GM21528 (cell line): ENCODE results near the gene NOCT.
"Not testable (repeated sequence)": the region's sequence is repeated elsewhere in the genome, so short reads cannot be mapped to it uniquely, and the experiment has no call there.

ENCODE experiments used
- ATAC-seq: cut with Tn5 transposase; IDR thresholded peaks from one replicate; pipeline ENCODE4 v1.9.1; 2021; ENCODE audit warnings: mild to moderate bottlenecking, moderate library complexity; ENCODE audit not compliant: unreplicated experiment, low FRiP score

The NOCT gene

DNA sequence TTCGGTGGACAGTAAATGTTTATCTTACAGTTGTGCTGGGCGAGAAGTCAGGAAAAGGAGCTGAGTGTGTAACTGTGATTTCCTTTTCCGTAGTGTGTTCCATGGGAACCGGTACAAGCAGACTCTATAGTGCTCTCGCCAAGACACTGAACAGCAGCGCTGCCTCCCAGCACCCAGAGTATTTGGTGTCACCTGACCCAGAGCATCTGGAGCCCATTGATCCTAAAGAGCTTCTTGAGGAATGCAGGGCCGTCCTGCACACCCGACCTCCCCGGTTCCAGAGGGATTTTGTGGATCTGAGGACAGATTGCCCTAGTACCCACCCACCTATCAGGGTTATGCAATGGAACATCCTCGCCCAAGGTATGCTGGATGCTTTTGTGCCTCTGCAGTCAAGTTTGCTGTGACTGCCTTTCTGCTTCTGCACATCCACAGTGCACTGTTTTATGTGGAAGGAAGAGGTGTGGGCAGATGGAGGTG lies 27.4 kb downstream of the NOCT start:
- ATAC-seq, result no peak

DNA sequence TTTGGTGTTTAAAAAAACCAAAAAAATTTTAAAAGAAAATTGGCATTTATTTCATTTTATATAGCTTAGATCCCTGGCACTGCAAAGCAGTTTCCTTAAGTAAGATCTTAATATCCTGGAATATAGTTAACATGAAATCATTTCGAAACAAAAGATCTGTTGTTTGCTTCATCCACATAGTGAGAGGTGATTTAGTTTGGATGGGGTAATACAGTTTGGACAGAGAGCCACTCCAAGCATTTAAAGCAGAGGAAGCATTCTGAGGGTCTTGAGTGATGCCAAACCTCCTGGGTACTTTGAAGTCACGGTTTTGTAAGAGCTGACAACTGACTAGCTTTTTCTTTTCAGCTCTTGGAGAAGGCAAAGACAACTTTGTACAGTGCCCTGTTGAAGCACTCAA lies 28.7 kb downstream of the NOCT start:
- ATAC-seq, result no peak

DNA sequence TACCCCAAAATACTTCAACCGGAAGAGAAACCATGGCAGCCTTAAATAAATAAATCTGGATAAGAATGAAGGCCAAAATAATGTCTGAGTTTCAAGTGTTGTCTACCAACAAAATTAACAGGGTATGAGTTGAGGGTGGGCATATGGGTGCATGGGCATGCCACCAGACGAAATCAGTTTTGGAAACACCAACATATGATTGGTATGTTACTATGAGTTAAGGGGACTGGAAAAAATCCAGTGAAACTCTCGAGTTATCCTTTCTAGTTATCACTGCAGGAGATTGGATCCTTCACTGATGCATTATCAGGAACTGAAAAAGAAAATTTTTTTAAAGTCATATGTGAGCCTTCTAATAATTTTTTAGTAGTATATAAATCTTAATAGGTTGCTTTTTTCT lies 32.4 kb downstream of the NOCT start:
- ATAC-seq, result no peak

DNA sequence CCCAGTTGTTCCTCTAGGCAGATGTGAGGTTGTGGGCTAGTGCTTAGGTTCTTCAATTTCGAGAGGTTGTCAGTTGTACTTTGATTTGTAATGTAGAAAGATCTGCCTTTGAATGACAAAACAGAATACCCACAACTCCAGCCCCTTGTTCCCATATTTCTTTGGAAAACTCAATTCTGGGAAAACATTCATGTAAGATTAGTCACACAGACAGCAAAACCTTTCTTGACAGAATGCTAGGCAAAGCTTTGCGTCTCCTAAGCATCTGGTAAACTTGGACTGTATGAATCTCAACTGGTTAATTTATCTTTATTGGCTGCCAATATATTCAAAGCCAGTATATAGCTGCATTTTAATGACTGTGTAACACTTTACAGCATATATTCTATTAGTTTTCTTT lies 34.9 kb downstream of the NOCT start:
- no peak for ATAC-seq

DNA sequence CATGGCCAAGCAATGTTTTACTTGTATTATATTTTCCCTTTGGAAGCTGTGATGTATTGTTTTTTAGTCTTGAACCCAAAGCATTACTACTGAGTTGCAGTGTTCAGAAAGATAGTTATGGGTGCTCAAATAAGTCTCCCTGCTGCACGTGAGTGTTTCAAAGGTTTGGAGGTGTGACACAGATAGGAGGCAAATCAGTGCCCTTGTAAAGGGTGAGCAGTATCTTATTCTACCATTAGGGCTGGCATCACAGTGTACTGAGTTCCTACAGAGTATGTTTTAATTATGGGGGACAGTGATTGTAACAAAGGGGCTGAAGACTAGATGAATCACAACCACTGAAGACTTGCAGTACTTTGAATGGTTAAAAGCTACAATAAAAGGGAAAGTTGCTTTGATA lies 38.3 kb downstream of the NOCT start:
- no peak for ATAC-seq

DNA sequence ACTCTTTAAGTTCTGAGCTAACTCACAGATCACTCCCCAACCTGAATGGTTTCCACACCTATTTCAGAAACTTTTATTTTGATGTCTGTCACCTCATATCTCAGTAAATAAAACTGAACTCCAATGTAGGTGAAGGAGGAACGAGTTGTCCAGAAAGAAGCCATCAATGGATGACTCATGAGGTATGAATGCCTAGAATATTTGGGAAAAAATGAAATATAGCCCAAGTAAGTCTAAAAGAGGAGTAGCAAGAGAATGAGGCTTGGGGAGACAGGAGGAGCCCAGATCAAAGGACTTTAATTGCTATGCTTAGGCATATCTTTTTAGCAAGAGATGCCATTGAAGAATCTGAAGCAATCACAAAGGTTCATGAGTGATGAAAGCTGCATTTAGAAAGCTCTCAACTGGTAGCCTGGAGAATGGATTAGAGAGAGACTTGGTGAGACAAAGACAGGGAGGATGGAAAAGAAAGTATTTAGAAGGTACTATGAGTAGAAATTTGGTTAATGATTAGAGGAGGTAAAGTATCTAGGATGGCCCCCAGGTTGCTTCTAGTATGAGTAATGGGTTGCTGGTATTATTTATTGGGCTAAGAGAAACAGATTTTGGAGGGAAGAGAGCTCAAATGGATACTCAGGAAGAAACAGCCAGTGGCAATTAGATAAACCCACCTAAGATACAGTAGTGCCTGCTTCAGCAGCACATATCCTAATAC lies 39.4 kb downstream of the NOCT start:
- no peak for ATAC-seq

DNA sequence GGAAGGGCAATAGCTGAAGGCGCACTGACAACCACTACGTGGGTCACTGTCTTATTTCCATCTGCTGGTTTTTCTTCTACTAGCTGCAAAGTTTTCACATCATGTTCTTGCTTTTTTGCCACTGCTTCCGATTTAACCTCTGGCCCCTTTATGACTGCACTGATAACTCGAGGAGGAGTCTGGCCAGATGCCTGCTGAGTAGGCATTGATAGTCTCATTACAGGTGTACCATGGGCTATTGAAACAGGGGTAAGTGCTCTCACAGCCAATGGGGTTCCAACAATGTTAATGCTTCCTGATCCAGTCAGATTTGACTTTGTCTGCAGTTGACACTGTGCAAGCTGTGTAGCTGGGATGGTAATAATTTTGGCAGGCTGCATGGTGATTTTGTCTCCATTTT lies 43.4 kb downstream of the NOCT start:
- not testable (repeated sequence) for ATAC-seq

DNA sequence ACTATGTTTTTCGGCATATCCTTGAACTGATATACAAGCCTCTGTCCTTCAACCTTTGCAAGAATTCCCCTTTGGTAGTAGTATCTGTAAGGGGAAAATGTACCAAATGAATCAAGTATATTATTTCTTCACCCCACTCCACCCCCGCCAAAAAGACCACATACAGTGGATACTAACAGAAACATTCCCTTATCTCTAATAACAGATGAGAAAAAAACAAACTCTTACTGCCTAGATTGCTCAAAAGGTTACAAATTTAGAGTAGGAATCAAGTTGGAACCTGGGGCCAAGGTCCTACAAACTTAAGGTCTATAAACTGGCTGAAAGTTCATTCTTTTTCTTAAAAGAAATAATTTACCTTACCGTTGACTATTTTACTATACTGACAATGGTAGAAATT lies 45.0 kb downstream of the NOCT start:
- no peak for ATAC-seq

DNA sequence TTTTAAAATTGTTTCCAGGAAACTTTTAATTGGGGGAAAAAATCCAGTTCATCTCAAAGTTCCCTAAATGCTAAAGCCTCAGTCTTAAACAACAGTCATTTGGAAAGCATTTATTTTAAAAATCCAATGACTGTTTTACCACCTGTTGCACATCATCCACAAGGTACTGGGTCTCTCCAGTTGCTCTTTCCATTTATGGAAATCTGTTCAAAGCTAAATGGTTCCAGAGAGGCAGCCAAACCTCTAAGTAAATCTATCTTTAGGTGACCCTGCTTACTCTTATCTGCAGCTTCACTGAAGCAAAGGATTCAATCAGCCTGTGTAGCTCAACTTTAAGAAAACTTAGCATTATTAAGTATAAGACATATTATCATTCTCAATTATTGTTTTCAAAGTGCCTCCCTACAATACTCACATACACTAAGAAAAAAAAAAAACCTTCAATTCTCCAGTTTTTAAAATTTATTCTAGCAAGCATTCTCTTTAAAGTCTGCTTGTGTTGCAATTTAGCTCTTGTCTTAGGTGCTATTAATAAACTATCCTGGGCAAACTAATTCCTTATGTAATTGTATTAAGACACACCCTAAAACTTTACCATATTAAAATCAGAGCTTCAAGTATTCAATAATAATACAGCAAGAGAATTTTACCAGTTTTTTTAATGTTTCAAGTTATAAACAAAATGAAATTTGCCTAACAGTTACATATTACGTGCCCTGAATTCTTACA lies 60.6 kb downstream of the NOCT start:
- no peak for ATAC-seq

DNA sequence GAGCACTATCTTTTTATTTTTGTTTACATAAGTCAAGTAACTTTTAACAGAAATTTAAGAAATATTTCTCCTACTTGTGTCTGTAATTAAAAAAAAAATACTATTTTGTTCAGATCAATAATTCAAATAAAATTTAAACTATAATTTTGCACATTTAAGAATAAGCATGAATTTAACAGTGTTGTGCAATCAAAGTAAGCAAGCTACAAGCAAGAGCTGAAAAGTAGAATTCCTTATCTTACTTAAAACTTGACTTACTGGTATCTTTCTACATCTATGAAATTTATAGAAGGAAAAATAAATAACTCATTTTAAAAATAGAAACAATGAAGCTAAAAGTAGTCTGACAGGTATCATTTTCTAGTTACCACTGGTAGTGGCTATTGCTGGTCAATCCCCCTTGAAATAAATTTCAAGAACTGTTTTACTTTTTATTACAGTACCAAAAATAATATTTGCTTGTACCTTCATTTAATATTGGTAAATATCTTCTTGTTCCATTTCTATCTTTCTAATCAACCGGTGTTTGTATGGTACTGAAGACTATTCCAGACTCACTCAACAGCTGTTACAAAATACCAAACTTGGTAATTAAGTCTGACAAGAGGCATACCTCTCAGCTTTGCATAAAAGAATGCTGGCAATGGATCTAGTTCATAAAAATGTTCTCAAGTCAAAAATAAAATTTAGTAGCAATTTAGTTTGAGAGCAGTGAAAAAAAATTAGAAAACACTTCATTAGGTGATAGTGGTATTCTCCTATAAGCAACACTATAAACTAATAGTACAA lies 62.2 kb downstream of the NOCT start:
- no peak for ATAC-seq

DNA sequence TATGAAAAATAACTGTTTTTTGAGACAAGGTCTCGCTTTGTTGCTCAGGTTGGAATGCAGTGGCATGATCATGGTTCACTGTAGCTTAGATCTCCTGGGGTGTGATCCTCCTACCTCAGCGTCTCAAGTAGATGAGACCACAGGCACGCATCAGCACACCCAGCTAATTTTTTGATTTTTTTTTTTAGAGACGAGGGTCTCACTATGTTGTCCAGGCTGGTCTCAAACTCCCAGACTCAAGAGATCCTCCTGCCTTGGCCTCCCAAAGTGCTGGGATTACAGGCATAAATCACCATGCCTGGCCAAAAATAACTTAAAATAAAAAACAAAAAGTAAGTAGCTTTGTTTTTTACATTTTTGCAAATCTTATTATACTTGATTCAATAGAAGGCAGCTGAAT lies 63.3 kb downstream of the NOCT start:
- ATAC-seq, result no peak

DNA sequence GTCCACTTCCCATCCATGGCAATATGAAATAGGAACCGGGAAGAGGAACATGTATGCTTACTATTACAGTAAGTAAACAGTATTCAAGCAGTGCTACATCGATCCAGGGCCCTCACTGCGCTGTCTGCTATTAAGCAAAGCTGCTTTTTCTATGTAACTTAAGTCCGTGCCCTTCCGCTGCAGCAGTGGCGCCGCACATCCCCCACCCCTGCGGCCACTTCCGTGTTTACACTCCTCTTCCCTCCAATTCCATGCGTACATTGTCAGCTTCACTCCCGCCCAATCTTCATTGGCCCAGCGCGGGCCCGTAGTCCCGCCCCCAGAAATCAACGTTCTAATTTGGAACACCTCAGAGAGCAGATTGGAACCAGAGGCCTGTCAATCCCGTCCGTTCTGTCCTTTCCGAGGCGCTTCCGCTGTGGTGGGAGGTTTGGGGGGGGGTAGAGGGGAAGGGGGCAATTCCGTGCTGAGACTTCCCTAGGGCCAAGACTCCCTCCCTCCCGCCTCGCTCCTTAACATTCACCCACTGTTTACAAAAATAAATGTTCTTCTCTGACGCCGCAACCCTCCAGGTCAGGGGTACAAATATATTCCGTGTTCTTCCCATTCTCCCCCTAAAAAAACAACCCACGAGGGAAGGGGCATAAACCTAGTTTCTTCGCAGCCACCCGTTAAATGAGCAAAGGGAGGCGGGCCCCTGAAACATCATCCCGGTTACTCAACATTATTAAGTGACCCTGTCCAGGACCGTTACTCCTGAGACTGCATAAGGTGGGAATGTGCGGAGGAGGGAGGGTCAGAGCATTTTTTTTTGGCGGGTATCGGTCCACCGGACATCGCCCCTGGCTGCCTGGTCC lies 67.4 kb downstream of the NOCT start:
- peak; percentile 86 for ATAC-seq

DNA sequence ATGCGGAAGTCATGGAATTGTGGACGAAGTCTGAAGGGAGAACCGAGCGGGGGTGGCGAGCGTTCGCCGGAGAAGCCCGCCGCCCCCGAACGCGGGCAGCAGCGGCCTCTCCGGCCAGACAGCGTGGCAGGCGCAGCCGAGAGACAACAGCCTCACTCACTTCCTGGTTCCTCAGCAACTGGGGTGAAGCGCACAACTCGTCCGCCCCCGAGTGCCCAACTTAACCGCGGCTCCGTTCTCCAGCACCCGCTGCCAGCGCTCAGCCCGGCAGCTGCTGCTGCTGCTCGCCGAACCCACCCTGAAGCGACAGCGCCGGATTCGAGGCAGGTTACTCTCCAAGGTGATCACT lies 68.0 kb downstream of the NOCT start:
- peak; percentile 36 for ATAC-seq

DNA sequence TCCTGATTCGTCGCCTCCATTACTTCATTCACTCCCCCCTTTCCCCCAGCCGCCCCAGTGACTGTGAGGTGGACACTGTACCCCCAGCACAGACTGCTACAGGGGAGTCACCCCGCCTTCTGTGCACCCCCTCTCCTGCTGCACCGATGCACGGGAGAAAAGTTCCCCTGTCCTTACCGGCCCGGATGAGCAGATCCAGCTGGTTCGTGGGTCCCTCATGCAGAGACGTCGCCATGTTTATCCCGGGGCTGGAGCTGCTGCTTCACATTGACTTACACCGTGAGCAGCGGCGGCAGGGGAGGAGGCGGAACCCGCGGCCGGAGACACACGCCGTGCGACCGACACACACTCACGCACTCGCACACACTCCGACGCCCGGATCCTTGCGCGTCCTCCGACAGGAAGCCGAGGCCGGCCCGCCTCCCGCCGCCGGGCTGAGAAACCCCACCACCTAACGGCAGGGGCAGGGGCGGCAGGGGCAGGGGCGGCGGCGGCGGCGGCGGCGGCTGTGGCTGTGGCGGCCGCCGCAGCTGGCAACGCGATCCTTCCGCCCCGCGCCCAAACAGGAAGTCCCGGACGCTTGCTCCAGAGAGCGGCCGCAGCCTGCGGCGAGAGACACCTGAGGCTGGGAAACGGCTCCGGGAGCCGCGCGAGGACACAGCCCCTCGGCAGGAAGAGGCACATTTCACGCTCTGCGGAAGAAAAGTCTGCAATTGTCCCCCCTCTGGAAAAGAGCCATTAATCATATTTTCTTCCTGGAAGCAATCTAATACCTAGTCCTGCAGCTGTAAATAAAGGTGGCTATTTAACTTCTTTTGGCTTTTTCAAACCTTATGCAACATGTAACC lies 68.6 kb downstream of the NOCT start:
- ATAC-seq, result peak; percentile 64

DNA sequence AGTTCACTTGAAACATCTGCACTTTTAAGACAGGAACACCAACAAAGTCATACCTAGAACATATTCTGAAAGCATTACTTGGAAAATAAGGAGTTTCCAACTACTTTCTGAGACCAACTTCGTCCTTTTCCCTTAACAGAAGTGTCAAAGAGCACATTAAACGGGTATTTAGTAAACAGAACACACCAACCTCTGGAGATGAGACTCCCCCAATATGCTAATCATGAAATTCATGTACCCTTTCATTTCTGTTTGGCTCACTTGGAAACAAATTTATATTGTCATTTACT lies 69.2 kb downstream of the NOCT start:
- no peak for ATAC-seq

DNA sequence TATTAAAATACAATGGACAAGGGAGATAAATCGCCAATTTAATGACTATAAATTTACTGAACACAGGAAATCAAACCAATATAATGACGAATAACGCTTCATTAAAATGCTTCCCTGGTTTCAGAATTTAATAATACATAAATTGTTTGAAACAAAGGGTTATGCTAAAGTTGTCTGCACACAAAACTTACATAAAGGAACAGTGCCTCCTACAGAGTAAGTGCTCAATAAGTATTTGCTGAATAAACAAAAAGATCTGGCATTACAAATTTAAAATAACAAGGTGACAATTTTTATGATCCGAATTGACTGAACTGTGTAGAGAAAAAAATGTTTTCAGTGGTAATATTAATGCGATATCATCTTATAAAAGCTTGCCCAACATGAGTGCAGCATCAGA lies 69.6 kb downstream of the NOCT start:
- ATAC-seq, result no peak

DNA sequence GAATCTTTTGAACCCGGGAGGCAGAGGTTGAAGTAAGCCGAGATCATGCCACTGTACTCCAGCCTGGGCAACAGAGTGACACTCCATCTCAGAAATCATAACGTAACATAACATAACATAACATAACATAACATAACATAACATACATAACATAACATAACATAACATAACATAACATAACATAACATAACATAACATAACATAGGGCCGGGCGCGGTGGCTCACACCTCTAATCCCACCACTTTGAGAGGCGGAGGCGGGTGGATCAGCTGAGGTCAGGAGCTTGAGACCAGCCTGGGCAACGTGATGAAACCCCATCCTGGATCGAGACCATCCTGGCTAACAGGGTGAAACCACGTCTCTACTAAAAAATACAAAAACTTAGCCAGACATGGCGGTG lies 76.7 kb downstream of the NOCT start:
- no peak for ATAC-seq
